ENCODE measurements around the gene GORASP2.

DNA sequence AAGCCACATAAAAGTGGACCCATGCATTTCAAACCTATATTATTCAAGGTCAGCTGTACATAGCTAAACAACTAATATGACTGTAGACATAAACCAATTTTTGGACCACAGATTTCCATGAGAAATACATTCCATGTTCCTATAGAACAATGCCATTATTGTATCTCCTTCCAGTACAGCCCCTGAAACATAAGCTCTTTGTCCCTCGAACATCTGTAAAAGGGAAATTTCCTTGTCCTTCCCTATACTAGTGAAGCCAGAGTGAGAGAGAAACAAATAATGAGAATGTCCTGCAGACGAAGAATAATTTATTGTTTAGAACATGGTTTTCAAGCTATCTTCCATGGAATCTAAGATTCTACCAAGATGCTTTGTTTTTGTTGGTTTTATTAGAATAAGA is 75.3 kb downstream of the GORASP2 start:
- TF ChIP-seq ISL1 (CRISPR knock-in tag; IDR thresholded peaks at IDR 0.05) (no peak), TCF4 (CRISPR knock-in tag; IDR thresholded peaks at IDR 0.05; ENCODE audit: borderline replicate concordance) (no peak), TSHZ2 (CRISPR knock-in tag; IDR thresholded peaks at IDR 0.05) (no peak), ZNF565 (CRISPR knock-in tag; conservative IDR thresholded peaks at IDR 0.05; ENCODE audit: low read depth) (no peak), POU6F1 (CRISPR knock-in tag; IDR thresholded peaks at IDR 0.05; ENCODE audit: borderline replicate concordance, low read depth) (no peak), CSDC2 (CRISPR knock-in tag; IDR thresholded peaks at IDR 0.05) (no peak), CREB5 (CRISPR knock-in tag; IDR thresholded peaks at IDR 0.05; ENCODE audit: low read depth) (no peak)
- TF ChIP-seq, protein P1, sequence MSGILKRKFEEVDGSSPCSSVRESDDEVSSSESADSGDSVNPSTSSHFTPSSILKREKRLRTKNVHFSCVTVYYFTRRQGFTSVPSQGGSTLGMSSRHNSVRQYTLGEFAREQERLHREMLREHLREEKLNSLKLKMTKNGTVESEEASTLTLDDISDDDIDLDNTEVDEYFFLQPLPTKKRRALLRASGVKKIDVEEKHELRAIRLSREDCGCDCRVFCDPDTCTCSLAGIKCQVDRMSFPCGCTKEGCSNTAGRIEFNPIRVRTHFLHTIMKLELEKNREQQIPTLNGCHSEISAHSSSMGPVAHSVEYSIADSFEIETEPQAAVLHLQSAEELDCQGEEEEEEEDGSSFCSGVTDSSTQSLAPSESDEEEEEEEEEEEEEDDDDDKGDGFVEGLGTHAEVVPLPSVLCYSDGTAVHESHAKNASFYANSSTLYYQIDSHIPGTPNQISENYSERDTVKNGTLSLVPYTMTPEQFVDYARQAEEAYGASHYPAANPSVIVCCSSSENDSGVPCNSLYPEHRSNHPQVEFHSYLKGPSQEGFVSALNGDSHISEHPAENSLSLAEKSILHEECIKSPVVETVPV (CRISPR knock-in tag; IDR thresholded peaks at IDR 0.05), result no peak
